Smooth muscle cell (in vitro differentiated cells): ENCODE results near the gene OR51M1. TPM values are rescaled to one million over a fixed set of nuclear protein-coding genes. Genes with fewer than 3 reads are reported as not detected.

Experiments
- DNase-seq: peaks from one replicate; lab custom pipeline; 2025; ENCODE audit not compliant: unreplicated experiment; lab: John Stamatoyannopoulos, UW
- H2AFZ ChIP-seq: fragments of 200-600 bp; sonication (generic); 2 replicates; pipeline ENCODE4 v1.6.0; 2016; ENCODE audit warnings: antibody characterized with exemption, low read depth, mild to moderate bottlenecking
- H3F3A ChIP-seq: fragments of 200-600 bp; sonication (generic); 2 replicates; pipeline ENCODE4 v1.6.0; 2017; ENCODE audit warnings: antibody characterized with exemption, low read depth
- H3K27ac ChIP-seq: fragments of 200-600 bp; sonication (generic); 2 replicates; pipeline ENCODE4 v1.5.1; 2016; ENCODE audit warnings: low read depth, mild to moderate bottlenecking
- H3K27me3 ChIP-seq: fragments of 200-600 bp; sonication (generic); 2 replicates; pipeline ENCODE4 v1.6.1; 2016; ENCODE audit warnings: low read depth, mild to moderate bottlenecking
- H3K36me3 ChIP-seq: fragments of 200-600 bp; sonication (generic); 2 replicates; pipeline ENCODE4 v1.5.1; 2016; ENCODE audit warnings: low read depth
- H3K4me1 ChIP-seq: fragments of 200-600 bp; sonication (generic); 2 replicates; pipeline ENCODE4 v1.5.1; 2016; ENCODE audit warnings: low read depth
- H3K4me2 ChIP-seq: fragments of 200-600 bp; sonication (generic); 2 replicates; pipeline ENCODE4 v1.6.0; 2016; ENCODE audit warnings: mild to moderate bottlenecking
- H3K4me3 ChIP-seq: fragments of 200-600 bp; sonication (generic); 2 replicates; pipeline ENCODE4 v1.5.1; 2016; ENCODE audit warnings: mild to moderate bottlenecking
- H3K79me2 ChIP-seq: fragments of 200-600 bp; sonication (generic); 2 replicates; pipeline ENCODE4 v1.6.0; 2016; ENCODE audit warnings: low read depth, mild to moderate bottlenecking
- H3K9ac ChIP-seq: fragments of 200-600 bp; sonication (generic); 2 replicates; pipeline ENCODE4 v1.6.0; 2016; ENCODE audit warnings: low read depth
- H3K9me3 ChIP-seq: fragments of 200-600 bp; sonication (generic); replicated peaks from 2 replicates; pipeline ENCODE4 v1.5.1; 2016; ENCODE audit warnings: low read depth
- H4K20me1 ChIP-seq: fragments of 200-600 bp; sonication (generic); 2 replicates; pipeline ENCODE4 v1.6.0; 2016; ENCODE audit warnings: low read depth
- CTCF ChIP-seq: fragments of 200-600 bp; sonication (generic); IDR thresholded peaks from 2 replicates; pipeline ENCODE4 v1.5.1; 2017; ENCODE audit warnings: borderline replicate concordance, mild to moderate bottlenecking, antibody characterized with exemption; ENCODE audit not compliant: insufficient read depth, poor library complexity, severe bottlenecking
- WGBS: methylation state at CpG from one replicate; pipeline ENCODE4 v1.1.7; 2016; ENCODE audit warnings: low lambda C conversion rate; 5-methylcytosine and 5-hydroxymethylcytosine counted together
- polyA plus RNA-seq: library from polyadenylated mRNA; unstranded; fragments of >200 nt; fragmentation: Nextera tagmentation; extraction: Ambion mirVana; gene quantifications from 2 replicates; pipeline ENCODE4 v1.2.1, GENCODE V29; 2016
- total RNA-seq: library from RNA; depleted of rRNA; stranded (reverse); fragments of >200 nt; gene quantifications from 2 replicates; pipeline ENCODE4 v1.2.3, GENCODE V29; 2014

The OR51M1 gene
- total and polyA plus RNA-seq, 2 experiments from 2014 or later: not detected

GRCh38 chr11:5398936-5399335 lies 15.3 kb downstream of the OR51M1 start:
- Histone ChIP-seq H3K27me3 (no peaks in the 10 kb centered on the region), H3K36me3 (no peaks in the 10 kb centered on the region), H3K9me3 (no peaks in the 10 kb centered on the region), H3F3A (no peaks in the 10 kb centered on the region), H4K20me1 (no peaks in the 10 kb centered on the region), H3K4me2 (no peak overlapping the region), H3K79me2 (no peaks in the 10 kb centered on the region), H2AFZ (no peak overlapping the region), H3K27ac (no peak overlapping the region), H3K4me1 (no peaks in the 10 kb centered on the region), H3K9ac (no peak overlapping the region), H3K4me3 (no peak overlapping the region)
- TF ChIP-seq CTCF: no peak
- no peak for DNase-seq

GRCh38 chr11:5405173-5405572 lies 21.6 kb downstream of the OR51M1 start:
- no peaks in the 10 kb centered on the region for H3K79me2 ChIP-seq
- TF ChIP-seq CTCF: no peak
- DNase-seq: no peak

GRCh38 chr11:5420993-5421392 lies 37.4 kb downstream of the OR51M1 start:
- Histone ChIP-seq H3K9me3 (no peaks in the 10 kb centered on the region), H3K4me3 (no peak overlapping the region), H4K20me1 (no peaks in the 10 kb centered on the region), H3F3A (no peaks in the 10 kb centered on the region), H3K36me3 (no peaks in the 10 kb centered on the region), H3K4me2 (no peak overlapping the region), H3K79me2 (no peaks in the 10 kb centered on the region), H3K9ac (no peak overlapping the region), H2AFZ (no peak overlapping the region), H3K4me1 (no peaks in the 10 kb centered on the region), H3K27me3 (no peaks in the 10 kb centered on the region), H3K27ac (no peak overlapping the region)
- DNase-seq: no peak
- 69% methylated on average over 5 of the region's 5 CpGs for WGBS
- TF ChIP-seq CTCF: no peak

More at GRCh38 chr11:5405173-5405572, 21.6 kb downstream of the OR51M1 start:
- H3K4me1 ChIP-seq: no peaks in the 10 kb centered on the region
- no peaks in the 10 kb centered on the region for H3F3A ChIP-seq
- no peak overlapping the region for H3K4me2 ChIP-seq
- no peaks in the 10 kb centered on the region for H3K9me3 ChIP-seq
- H3K27ac ChIP-seq: no peak overlapping the region
- H3K27me3 ChIP-seq: no peaks in the 10 kb centered on the region
- H3K4me3 ChIP-seq: no peak overlapping the region
- no peaks in the 10 kb centered on the region for H3K36me3 ChIP-seq
- H3K9ac ChIP-seq: no peak overlapping the region
- no peaks in the 10 kb centered on the region for H4K20me1 ChIP-seq
- H2AFZ ChIP-seq: no peak overlapping the region

GRCh38 chr11:5421811-5422210 lies 38.2 kb downstream of the OR51M1 start, which contains the start of gene OR51Q1:
Gene OR51Q1, plus strand, starts transcription at chr11:5422111. Its CDS starts 90 bp downstream, at chr11:5422201.
- no peaks in the 10 kb centered on the region for H3K9me3 ChIP-seq
- no peak for DNase-seq
- no peak within 1 kb of the TSS for H3K9ac ChIP-seq
- H4K20me1 ChIP-seq: no peaks in the 10 kb centered on the region
- no peak within 1 kb of the TSS for H3K4me2 ChIP-seq
- no peak for TF ChIP-seq CTCF
- no peaks in the 10 kb centered on the region for H3K79me2 ChIP-seq
- no peaks in the 10 kb centered on the region for H3F3A ChIP-seq
- no peak within 1 kb of the TSS for H3K4me3 ChIP-seq
- H2AFZ ChIP-seq: no peak within 1 kb of the TSS
- H3K27ac ChIP-seq: no peak within 1 kb of the TSS
- no peaks in the 10 kb centered on the region for H3K4me1 ChIP-seq
- 83% methylated on average over 1 of the region's 1 CpG for WGBS
- peaks cover 5% of the 10 kb centered on the region for H3K27me3 ChIP-seq
- H3K36me3 ChIP-seq: no peaks in the 10 kb centered on the region
